Measurements from ENCODE around the gene TOMM20. TPM values are rescaled to one million over a fixed set of nuclear protein-coding genes. Genes with fewer than 3 reads are reported as not detected.

Gene TOMM20
- total and polyA plus RNA-seq, 2 of the 8 experiments (the other 6 are each of a cell fraction or from before 2014, with no cell fraction given): 71.4 to 168 TPM

DNA sequence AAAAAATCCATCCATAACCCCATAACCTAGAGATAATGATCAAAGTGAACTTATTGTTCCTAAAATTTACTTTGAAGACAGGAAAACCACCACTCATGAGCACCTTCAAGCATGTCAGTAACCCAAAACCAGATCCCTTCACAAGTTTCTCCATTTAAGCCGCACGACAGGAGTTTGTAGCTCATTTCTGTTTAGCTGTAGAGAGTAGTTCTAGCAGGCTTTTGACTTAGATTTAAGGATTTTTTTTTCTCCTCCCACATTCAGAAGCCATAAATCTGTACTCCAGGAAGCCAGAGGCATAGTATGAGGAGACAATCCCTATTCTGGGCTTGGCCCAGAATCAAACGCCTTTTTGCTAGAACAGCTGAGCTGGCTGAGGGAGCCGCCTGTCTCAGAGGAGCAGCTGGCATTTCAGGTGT lies 25.6 kb downstream of the TOMM20 start:
- H2AK5ac ChIP-seq (ENCODE audit: low read depth, low read length): no peak overlapping the region
- no peaks in the 10 kb centered on the region for H3K27me3 ChIP-seq (replicated peaks in 1 of 4; ENCODE audit: control insufficient read depth in 3 of 4, extremely low read depth in 1 of 4, insufficient read depth in 3 of 4, low read length in 3 of 4)
- no peak overlapping the region for H3K23ac ChIP-seq (ENCODE audit: insufficient read length)
- no peak overlapping the region for H4K5ac ChIP-seq (ENCODE audit: insufficient read length, low read depth, low read length)
- TF ChIP-seq KDM4A (IDR thresholded peaks at IDR 0.05; ENCODE audit: low read depth, low read length, severe bottlenecking): no peak
- no peak for TF ChIP-seq JUND (IDR thresholded peaks at IDR 0.05; ENCODE audit: low read length)
- TF ChIP-seq POLR2A (IDR thresholded peaks at IDR 0.05; ENCODE audit: control extremely low read depth in 1 of 2, low read depth in 2 of 2, low read length in 2 of 2): no peak
- no peak for TF ChIP-seq SP1 (IDR thresholded peaks at IDR 0.05; ENCODE audit: low read depth, low read length)
- TF ChIP-seq YY1 (IDR thresholded peaks at IDR 0.05; ENCODE audit: low read depth, low read length): no peak
- TF ChIP-seq SIRT6 (IDR thresholded peaks at IDR 0.05; ENCODE audit: low read length): no peak
- no peak for TF ChIP-seq RFX5 (IDR thresholded peaks at IDR 0.05; ENCODE audit: borderline replicate concordance, low read depth, low read length)
- TF ChIP-seq TEAD4 (IDR thresholded peaks at IDR 0.05; ENCODE audit: low read depth, low read length): no peak
- no peak for TF ChIP-seq CTBP2 (IDR thresholded peaks at IDR 0.05; ENCODE audit: borderline replicate concordance, insufficient read depth, insufficient read length, low read length)
- TF ChIP-seq ASH2L (IDR thresholded peaks at IDR 0.05; ENCODE audit: low read length): no peak
- no peak for TF ChIP-seq KDM5A (IDR thresholded peaks at IDR 0.05; ENCODE audit: low read length)
- no peak overlapping the region for H2BK5ac ChIP-seq (ENCODE audit: low read depth, low read length)
- no peak overlapping the region for H3K27ac ChIP-seq (ENCODE audit: low read depth, low read length)
- no peaks in the 10 kb centered on the region for H3K79me1 ChIP-seq (ENCODE audit: low read depth, low read length)
- no peak overlapping the region for H3K4me2 ChIP-seq (ENCODE audit: insufficient read depth in 1 of 2, low read depth in 2 of 2, low read length in 2 of 2)
- H3K9me3 ChIP-seq (ENCODE audit: insufficient read depth in 2 of 2, low read depth in 1 of 2, low read length in 1 of 2): no peaks in the 10 kb centered on the region
- no peaks in the 10 kb centered on the region for H3K79me2 ChIP-seq (ENCODE audit: control insufficient read depth in 1 of 2, insufficient read depth in 2 of 2, low read length in 2 of 2)
- H4K91ac ChIP-seq (replicated peaks; ENCODE audit: insufficient read length, low read length): no peak overlapping the region
- POLR2A ChIA-PET (ENCODE audit: partially characterized antibody): interaction anchor here (0.7 to 7.8 kb wide), 2 partner anchors 24 to 58 kb away, joined by 3 to 83 read pairs; partner anchors contain the start of genes RBM34 and TOMM20
- peaks cover 0 to 4% (median 2%) of the 10 kb centered on the region in 4 experiments; a peak in 3 of 8 replicates for H3K36me3 ChIP-seq (ENCODE audit: control insufficient read depth in 2 of 4, insufficient read depth in 4 of 4, low read length in 3 of 4)
- peaks cover 0 to 2% of the 10 kb centered on the region in 2 experiments for H4K20me1 ChIP-seq (replicated peaks in 1 of 2; ENCODE audit: control insufficient read depth in 1 of 2, insufficient read depth in 2 of 2, low read length in 2 of 2)
- H3K9ac ChIP-seq (replicated peaks in 1 of 4; ENCODE audit: extremely low read depth in 1 of 4, low read depth in 3 of 4, low read length in 3 of 4): no peak overlapping the region
- H3K4me1 ChIP-seq (replicated peaks in 1 of 4; ENCODE audit: control insufficient read depth in 3 of 4, insufficient read depth in 4 of 4, low read length in 3 of 4): peaks cover 0 to 3% (median 0%) of the 10 kb centered on the region in 4 experiments; a peak in 3 of 7 replicates
- FAIRE-seq (no peak), DNase-seq (ENCODE audit: low read depth in 1 of 2, low spot score in 2 of 2) (no peak)
- no peaks in the 10 kb centered on the region; the same call in 1 of the 2 replicates for H3K23me2 ChIP-seq (ENCODE audit: low read depth, low read length)
- H4K8ac ChIP-seq (ENCODE audit: extremely low read depth, insufficient read depth, low read length): no peak overlapping the region
- CTCF ChIA-PET (ENCODE audit: partially characterized antibody): interaction anchor here (0.6 to 7.3 kb wide), 5 partner anchors 9 to 357 kb away, joined by 3 to 68 read pairs (median 3); no protein-coding TSS in a partner anchor
- no peak overlapping the region for H3K18ac ChIP-seq (ENCODE audit: extremely low read depth, low read length)
- H3K14ac ChIP-seq (ENCODE audit: insufficient read length): no peak overlapping the region
- no peak overlapping the region for H2BK12ac ChIP-seq (ENCODE audit: low read depth, low read length)
- no peak overlapping the region for H3K4me3 ChIP-seq (ENCODE audit: extremely low read depth in 1 of 4, insufficient read depth in 2 of 4, low read depth in 3 of 4, low read length in 4 of 4)
- H2BK120ac ChIP-seq (replicated peaks; ENCODE audit: low read depth, low read length): no peak overlapping the region
- H3K56ac ChIP-seq (replicated peaks; ENCODE audit: insufficient read length, low read depth, low read length): no peak overlapping the region
- H2BK15ac ChIP-seq (ENCODE audit: low read length): no peak overlapping the region
- 94% methylated on average over 4 of the region's 4 CpGs; no CpG with 5 or more reads in 1 of the 2 experiments for WGBS, 2 experiments (ENCODE audit: extremely low coverage in 1 of 2, insufficient coverage in 1 of 2, insufficient read length in 1 of 2, insufficient replicate concordance in 2 of 2, low coverage in 1 of 2, low lambda C conversion rate in 2 of 2, missing lambda C conversion rate in 1 of 2)
- H2BK20ac ChIP-seq (ENCODE audit: low read length): no peak overlapping the region
- H3K4ac ChIP-seq (replicated peaks; ENCODE audit: insufficient read length, low read depth, low read length): no peak overlapping the region
- no peak overlapping the region for H2AFZ ChIP-seq (ENCODE audit: low read length)

Data from H1 (cell line).